A549 (cell line): ENCODE measurements around the gene ATM. TPM values are rescaled to one million over a fixed set of nuclear protein-coding genes. Genes with fewer than 3 reads are reported as not detected.

Experiments
- ATAC-seq, 2 experiments: fragments of 200-7000 bp in 1 of 2; fragments of >200 bp in 1 of 2; cut with Nextera tagmentation in 1 of 2; cut with Tn5 transposase in 1 of 2; 3 replicates each; pipeline versions ENCODE4 v1.8.0 to v1.9.1; 2018 to 2020; ENCODE audit warnings: mild to moderate bottlenecking in 1 of 2, moderate library complexity in 1 of 2
- CTCF ChIA-PET: fragments of 300-600 bp; sonication (Branson Sonifier 250); formaldehyde crosslinking; extraction: SDS; loops from one replicate; lab custom pipeline; 2021; ENCODE audit warnings: antibody characterized with exemption, inconsistent platforms; lab: Yijun Ruan, JAX
- POLR2A ChIA-PET: fragments of 350-600 bp; formaldehyde crosslinking; extraction: SDS; loops from one replicate; lab custom pipeline; 2021; ENCODE audit warnings: antibody characterized with exemption, inconsistent platforms; lab: Yijun Ruan, JAX
- DNase-seq, 2 experiments: peaks; one replicate each; pipeline versions ENCODE4 v3.0.0 to v3.0.0-alpha.2; 2011 to 2016; ENCODE audit warnings: low read depth in 1 of 2, low spot score in 1 of 2
- FAIRE-seq: peaks from 2 replicates; lab custom pipeline; 2011; peaks lifted over from hg19 to GRCh38; lab: Jason Lieb, UNC
- H3K27ac ChIP-seq, 2 experiments: fragments of >200 bp; sonication (Bioruptor Twin); formaldehyde crosslinking; 3 replicates each; pipeline ENCODE4 v1.5.1; 2016 to 2017
- H3K4me1 ChIP-seq: fragments of >200 bp; sonication (Bioruptor Twin); formaldehyde crosslinking; 3 replicates; pipeline ENCODE4 v1.6.1; 2016
- H3K4me2 ChIP-seq: fragments of >200 bp; sonication (Bioruptor Twin); formaldehyde crosslinking; 3 replicates; pipeline ENCODE4 v1.6.1; 2016
- H3K4me3 ChIP-seq: fragments of >200 bp; sonication (Bioruptor Twin); formaldehyde crosslinking; 3 replicates; pipeline ENCODE4 v1.5.1; 2016
- H3K9me3 ChIP-seq: fragments of >200 bp; sonication (Bioruptor Twin); formaldehyde crosslinking; 3 replicates; pipeline ENCODE4 v1.6.1; 2016
- ATOH8 ChIP-seq: fragments of 250-450 bp; sonication (Bioruptor Pico); IDR thresholded peaks from 2 replicates; pipeline ENCODE4 v1.5.0; 2020; ENCODE audit warnings: low read depth, mild to moderate bottlenecking, moderate library complexity
- BHLHE40 ChIP-seq: IDR thresholded peaks from 2 replicates; pipeline ENCODE4 v1.6.1; 2012; ENCODE audit warnings: low read depth, low read length, inconsistent platforms
- CBX2 ChIP-seq: fragments of 200-600 bp; sonication (generic); IDR thresholded peaks from 2 replicates; pipeline ENCODE4 v1.6.1; 2016; ENCODE audit warnings: low read depth, mild to moderate bottlenecking, borderline replicate concordance
- CTCF ChIP-seq: fragments of >200 bp; sonication (Bioruptor Twin); formaldehyde crosslinking; IDR thresholded peaks from 3 replicates; pipeline ENCODE4 v1.5.1; 2016
- EHF ChIP-seq: fragments of 250-450 bp; sonication (Bioruptor Pico); IDR thresholded peaks from 2 replicates; pipeline ENCODE4 v1.5.0; 2020; ENCODE audit warnings: mild to moderate bottlenecking
- EHMT2 ChIP-seq: fragments of 200-600 bp; sonication (generic); IDR thresholded peaks from 2 replicates; pipeline ENCODE4 v1.6.1; 2016; ENCODE audit warnings: antibody characterized with exemption, low read depth, mild to moderate bottlenecking, moderate library complexity
- ESRRA ChIP-seq: fragments of 150-350 bp; IDR thresholded peaks from 2 replicates; pipeline ENCODE4 v1.6.1; 2014; ENCODE audit warnings: mild to moderate bottlenecking, low read length, borderline replicate concordance
- GATA3 ChIP-seq: IDR thresholded peaks from 2 replicates; pipeline ENCODE4 v1.6.1; 2012; ENCODE audit warnings: borderline replicate concordance
- HDAC2 ChIP-seq: fragments of 200-600 bp; sonication (generic); IDR thresholded peaks from 2 replicates; pipeline ENCODE4 v1.6.1; 2016
- HOXB13 ChIP-seq: fragments of 250-450 bp; sonication (Bioruptor Pico); IDR thresholded peaks from 2 replicates; pipeline ENCODE4 v1.5.0; 2020; ENCODE audit warnings: low read depth, mild to moderate bottlenecking, moderate library complexity
- JUNB ChIP-seq: fragments of >200 bp; sonication (Bioruptor Twin); formaldehyde crosslinking; IDR thresholded peaks from 2 replicates; pipeline ENCODE4 v1.6.1; 2016
- KDM1A ChIP-seq: fragments of 200-600 bp; sonication (generic); IDR thresholded peaks from 2 replicates; pipeline ENCODE4 v1.6.1; 2016; ENCODE audit warnings: low read depth, mild to moderate bottlenecking
- MAFK ChIP-seq: fragments of 450-650 bp; IDR thresholded peaks from 2 replicates; pipeline ENCODE4 v1.6.1; 2014; ENCODE audit not compliant: partially characterized antibody
- NFE2L2 ChIP-seq: fragments of 150-350 bp; conservative IDR thresholded peaks from 2 replicates; pipeline ENCODE4 v1.6.1; 2014; ENCODE audit warnings: low read length
- PHF8 ChIP-seq: fragments of 200-600 bp; sonication (generic); IDR thresholded peaks from 2 replicates; pipeline ENCODE4 v1.6.1; 2016; ENCODE audit warnings: low read depth, mild to moderate bottlenecking, antibody characterized with exemption, moderate library complexity, borderline replicate concordance
- POLR2AphosphoS2 ChIP-seq: conservative IDR thresholded peaks from 2 replicates; pipeline ENCODE4 v1.6.1; 2012; ENCODE audit warnings: low read length, improper control_type of control experiment, inconsistent platforms
- RAD21 ChIP-seq, 2 experiments: fragments of >200 bp in 1 of 2; sonication (Bioruptor Twin) in 1 of 2; formaldehyde crosslinking in 1 of 2; IDR thresholded peaks in 1 of 2; conservative IDR thresholded peaks in 1 of 2; 2 replicates in 1 of 2; 3 replicates in 1 of 2; pipeline ENCODE4 v1.6.1; 2012 to 2018; ENCODE audit warnings: inconsistent platforms in 1 of 2
- RCOR1 ChIP-seq: fragments of 150-350 bp; IDR thresholded peaks from 2 replicates; pipeline ENCODE4 v1.6.1; 2014; ENCODE audit warnings: antibody characterized with exemption, low read length, low read depth
- SMC3 ChIP-seq: fragments of >200 bp; sonication (Bioruptor Twin); formaldehyde crosslinking; IDR thresholded peaks from 3 replicates; pipeline ENCODE4 v1.6.1; 2018; ENCODE audit warnings: inconsistent platforms
- TFCP2L1 ChIP-seq: fragments of 250-450 bp; sonication (Bioruptor Pico); IDR thresholded peaks from 2 replicates; pipeline ENCODE4 v1.5.0; 2021; ENCODE audit warnings: mild to moderate bottlenecking
- ZC3H11A ChIP-seq: fragments of 450-650 bp; IDR thresholded peaks from 2 replicates; pipeline ENCODE4 v1.6.1; 2014; ENCODE audit warnings: antibody characterized with exemption, mild to moderate bottlenecking
- ZSCAN20 ChIP-seq: fragments of 250-450 bp; sonication (Bioruptor Pico); IDR thresholded peaks from 2 replicates; pipeline ENCODE4 v1.8.0; 2022; ENCODE audit warnings: mild to moderate bottlenecking, moderate library complexity
- whole genome bisulfite sequencing: methylation state at CpG from one replicate; pipeline ENCODE4 v1.1.6; 2017; ENCODE audit errors: missing lambda C conversion rate; 5-methylcytosine and 5-hydroxymethylcytosine counted together
- polyA plus RNA-seq, 4 experiments: library from polyadenylated mRNA; depleted of rRNA in 3 of 4; stranded (reverse); fragments of >200 nt; fragmentation: RNase III in 1 of 4; extraction: RNeasy Plus Mini Kit Qiagen cat#74134 plus additional on column Dnase treatment in 1 of 4; gene quantifications; 2 replicates in 3 of 4; 3 replicates in 1 of 4; pipeline ENCODE4 v1.2.3, GENCODE V29; 2011 to 2017
- TF ChIP-seq, protein P1 (sequence below): IDR thresholded peaks from 2 replicates; pipeline ENCODE4 v1.6.1; 2012; ENCODE audit warnings: low read depth, borderline replicate concordance
- TF ChIP-seq, protein P2 (sequence below): IDR thresholded peaks from 2 replicates; pipeline ENCODE4 v1.6.1; 2012

Gene ATM
- polyA plus RNA-seq, 2 of the 4 experiments (the other 2 are of a cell fraction): 15.6 to 40.4 TPM

DNA sequence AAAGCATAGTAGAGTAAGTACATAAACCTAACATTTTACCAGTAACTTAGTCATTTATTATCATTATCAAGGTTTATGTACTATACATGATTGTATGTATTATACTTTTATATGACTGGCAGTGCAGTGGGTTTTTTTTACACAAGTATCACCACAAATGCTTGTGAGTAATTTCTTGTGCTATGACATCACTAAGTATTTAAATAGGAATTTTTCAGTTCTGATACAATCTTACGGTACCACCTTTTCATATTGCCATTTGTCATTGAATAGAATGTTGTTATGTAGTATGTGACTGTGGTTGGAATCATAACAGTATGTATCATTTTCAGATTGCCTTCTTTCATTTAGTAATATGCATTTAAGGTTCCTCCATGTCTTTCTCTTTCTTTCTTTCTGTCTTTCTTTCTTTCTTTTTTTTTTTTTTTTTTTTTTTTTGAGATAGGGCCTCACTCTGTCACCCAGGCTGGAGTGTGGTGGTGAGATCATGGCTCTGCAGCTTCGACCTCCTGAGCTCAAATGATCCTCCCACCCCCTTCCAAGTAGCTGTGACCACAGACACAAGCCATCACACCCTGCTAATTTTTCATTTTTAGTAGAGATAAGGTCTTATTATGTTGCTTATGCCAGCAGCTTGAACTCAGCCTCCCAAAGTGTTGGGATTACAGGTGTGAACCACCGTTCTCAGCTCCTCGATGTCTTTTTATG is 18.6 kb downstream of the ATM start (continued):
- TF ChIP-seq CTCF: no peak
- TF ChIP-seq TFCP2L1 (CRISPR knock-in tag): no peak
- no peak for TF ChIP-seq ESRRA
- TF ChIP-seq SMC3: no peak
- TF ChIP-seq HDAC2: no peak

- ChIA-PET CTCF (no interaction called here), POLR2A (no interaction called here)
- no peak for ATAC-seq
- no peak overlapping the region for H3K4me2 ChIP-seq
- H3K27ac ChIP-seq: no peak overlapping the region
- H3K4me3 ChIP-seq: no peak overlapping the region
- no peak for DNase-seq
- no peak for FAIRE-seq
- no peaks in the 10 kb centered on the region for H3K9me3 ChIP-seq
- WGBS: 95% methylated on average over 2 of the region's 2 CpGs
- TF ChIP-seq ZC3H11A: no peak
- TF ChIP-seq, protein P1, sequence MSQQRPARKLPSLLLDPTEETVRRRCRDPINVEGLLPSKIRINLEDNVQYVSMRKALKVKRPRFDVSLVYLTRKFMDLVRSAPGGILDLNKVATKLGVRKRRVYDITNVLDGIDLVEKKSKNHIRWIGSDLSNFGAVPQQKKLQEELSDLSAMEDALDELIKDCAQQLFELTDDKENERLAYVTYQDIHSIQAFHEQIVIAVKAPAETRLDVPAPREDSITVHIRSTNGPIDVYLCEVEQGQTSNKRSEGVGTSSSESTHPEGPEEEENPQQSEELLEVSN: no peak
- TF ChIP-seq ZSCAN20: no peak
- TF ChIP-seq POLR2AphosphoS2: no peak
- no peak for TF ChIP-seq ATOH8 (CRISPR knock-in tag)
- TF ChIP-seq EHF (CRISPR knock-in tag): no peak
- TF ChIP-seq GATA3: no peak
- TF ChIP-seq BHLHE40: no peak
- no peak for TF ChIP-seq PHF8
- TF ChIP-seq, protein P2, sequence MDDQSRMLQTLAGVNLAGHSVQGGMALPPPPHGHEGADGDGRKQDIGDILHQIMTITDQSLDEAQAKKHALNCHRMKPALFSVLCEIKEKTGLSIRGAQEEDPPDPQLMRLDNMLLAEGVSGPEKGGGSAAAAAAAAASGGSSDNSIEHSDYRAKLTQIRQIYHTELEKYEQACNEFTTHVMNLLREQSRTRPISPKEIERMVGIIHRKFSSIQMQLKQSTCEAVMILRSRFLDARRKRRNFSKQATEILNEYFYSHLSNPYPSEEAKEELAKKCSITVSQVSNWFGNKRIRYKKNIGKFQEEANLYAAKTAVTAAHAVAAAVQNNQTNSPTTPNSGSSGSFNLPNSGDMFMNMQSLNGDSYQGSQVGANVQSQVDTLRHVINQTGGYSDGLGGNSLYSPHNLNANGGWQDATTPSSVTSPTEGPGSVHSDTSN: no peak
- H3K4me1 ChIP-seq: no peaks in the 10 kb centered on the region
Measured at GRCh38 chr11:108242422-108242821, 19.6 kb downstream of the ATM start.

- no peaks in the 10 kb centered on the region for H3K9me3 ChIP-seq
- no peak for ATAC-seq
- TF ChIP-seq MAFK (peak; percentile 93), RCOR1 (no peak)
- no peaks in the 10 kb centered on the region for H3K4me1 ChIP-seq
- CTCF ChIA-PET: interaction anchor here (0.6 kb wide), 1 partner anchor 371 kb away, joined by 3 read pairs; no protein-coding TSS in a partner anchor
- no peak overlapping the region for H3K4me3 ChIP-seq
- H3K4me2 ChIP-seq: no peak overlapping the region
- WGBS: 64% methylated on average over 3 of the region's 3 CpGs
- DNase-seq: no peak
- H3K27ac ChIP-seq: no peak overlapping the region
- no peak for FAIRE-seq
- POLR2A ChIA-PET: no interaction called here
Measured at GRCh38 chr11:108246308-108246707, 23.4 kb downstream of the ATM start.

GRCh38 chr11:108246885-108247284 is 24.0 kb downstream of the ATM start:
- no peak for DNase-seq
- FAIRE-seq: no peak
- ChIA-PET POLR2A (no interaction called here), CTCF (no interaction called here)
- Histone ChIP-seq H3K4me3 (no peak overlapping the region), H3K4me1 (no peaks in the 10 kb centered on the region), H3K9me3 (no peaks in the 10 kb centered on the region), H3K27ac (no peak overlapping the region), H3K4me2 (no peak overlapping the region)
- ATAC-seq: no peak
- TF ChIP-seq NFE2L2: no peak
- no peak for TF ChIP-seq SMC3
- TF ChIP-seq RAD21 (conservative IDR thresholded peaks at IDR 0.05 in 1 of 2, IDR thresholded peaks at IDR 0.05 in 1 of 2): no peak
- TF ChIP-seq GATA3: no peak
- no peak for TF ChIP-seq CBX2
- TF ChIP-seq ESRRA: no peak
- no peak for TF ChIP-seq KDM1A
- no peak for TF ChIP-seq HOXB13 (CRISPR knock-in tag)
- TF ChIP-seq EHMT2: no peak
- TF ChIP-seq JUNB: no peak
- WGBS: 94% methylated on average over 2 of the region's 2 CpGs
